ENCODE results near the gene RPL36.

Gene RPL36

DNA sequence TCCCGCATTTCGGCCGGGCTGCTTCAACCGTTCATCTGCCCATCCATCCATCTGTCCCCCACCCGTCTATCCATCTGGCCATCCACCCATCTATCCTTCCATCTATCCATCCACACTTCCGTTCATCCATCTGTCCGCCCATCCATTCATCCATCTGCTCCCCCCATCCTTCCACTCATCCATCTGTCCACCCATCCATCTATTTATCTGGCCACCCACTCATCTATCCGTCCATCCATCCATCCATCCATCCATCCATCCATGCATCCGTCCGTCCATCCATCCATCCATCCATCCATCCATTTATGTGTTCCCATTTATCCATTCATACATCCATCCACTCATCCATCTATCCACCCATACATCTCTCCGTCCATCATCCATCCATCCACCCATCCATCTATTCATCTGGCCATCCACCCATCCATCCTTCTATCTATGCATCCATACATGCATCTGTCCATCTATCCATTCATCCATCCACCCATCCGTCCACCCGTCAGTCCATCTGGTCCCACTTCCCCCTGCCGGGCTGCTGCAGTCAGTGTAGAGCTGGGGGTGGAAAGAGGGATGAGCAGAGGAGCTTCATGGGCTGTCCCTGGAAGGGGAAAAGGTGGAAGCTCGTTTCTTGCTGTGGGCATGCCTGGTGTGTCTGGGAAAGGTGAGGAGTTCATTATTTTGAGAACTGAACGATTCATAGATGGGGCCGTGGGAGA, 8.5 kb upstream of the RPL36 start:
- no peak for DNase-seq (ENCODE audit: low spot score)
- in situ Hi-C loops (cut with MboI; ENCODE audit: low pct_unique_long_range_greater_than_20kb, low sequenced_read_pairs, unreplicated experiment), result no loop called here
- TF ChIP-seq, protein P1, sequence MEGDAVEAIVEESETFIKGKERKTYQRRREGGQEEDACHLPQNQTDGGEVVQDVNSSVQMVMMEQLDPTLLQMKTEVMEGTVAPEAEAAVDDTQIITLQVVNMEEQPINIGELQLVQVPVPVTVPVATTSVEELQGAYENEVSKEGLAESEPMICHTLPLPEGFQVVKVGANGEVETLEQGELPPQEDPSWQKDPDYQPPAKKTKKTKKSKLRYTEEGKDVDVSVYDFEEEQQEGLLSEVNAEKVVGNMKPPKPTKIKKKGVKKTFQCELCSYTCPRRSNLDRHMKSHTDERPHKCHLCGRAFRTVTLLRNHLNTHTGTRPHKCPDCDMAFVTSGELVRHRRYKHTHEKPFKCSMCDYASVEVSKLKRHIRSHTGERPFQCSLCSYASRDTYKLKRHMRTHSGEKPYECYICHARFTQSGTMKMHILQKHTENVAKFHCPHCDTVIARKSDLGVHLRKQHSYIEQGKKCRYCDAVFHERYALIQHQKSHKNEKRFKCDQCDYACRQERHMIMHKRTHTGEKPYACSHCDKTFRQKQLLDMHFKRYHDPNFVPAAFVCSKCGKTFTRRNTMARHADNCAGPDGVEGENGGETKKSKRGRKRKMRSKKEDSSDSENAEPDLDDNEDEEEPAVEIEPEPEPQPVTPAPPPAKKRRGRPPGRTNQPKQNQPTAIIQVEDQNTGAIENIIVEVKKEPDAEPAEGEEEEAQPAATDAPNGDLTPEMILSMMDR (IDR thresholded peaks at IDR 0.05; ENCODE audit: extremely low read depth, insufficient read depth, missing control alignments), result no peak

GRCh38 chr19:5682107-5682482, 8.0 kb upstream of the RPL36 start:
- TF ChIP-seq, protein P1 (IDR thresholded peaks at IDR 0.05; ENCODE audit: extremely low read depth, insufficient read depth, missing control alignments), result no peak
- in situ Hi-C loops (cut with MboI; ENCODE audit: low pct_unique_long_range_greater_than_20kb, low sequenced_read_pairs, unreplicated experiment), result no loop called here
- no peak for DNase-seq (ENCODE audit: low spot score)

DNA sequence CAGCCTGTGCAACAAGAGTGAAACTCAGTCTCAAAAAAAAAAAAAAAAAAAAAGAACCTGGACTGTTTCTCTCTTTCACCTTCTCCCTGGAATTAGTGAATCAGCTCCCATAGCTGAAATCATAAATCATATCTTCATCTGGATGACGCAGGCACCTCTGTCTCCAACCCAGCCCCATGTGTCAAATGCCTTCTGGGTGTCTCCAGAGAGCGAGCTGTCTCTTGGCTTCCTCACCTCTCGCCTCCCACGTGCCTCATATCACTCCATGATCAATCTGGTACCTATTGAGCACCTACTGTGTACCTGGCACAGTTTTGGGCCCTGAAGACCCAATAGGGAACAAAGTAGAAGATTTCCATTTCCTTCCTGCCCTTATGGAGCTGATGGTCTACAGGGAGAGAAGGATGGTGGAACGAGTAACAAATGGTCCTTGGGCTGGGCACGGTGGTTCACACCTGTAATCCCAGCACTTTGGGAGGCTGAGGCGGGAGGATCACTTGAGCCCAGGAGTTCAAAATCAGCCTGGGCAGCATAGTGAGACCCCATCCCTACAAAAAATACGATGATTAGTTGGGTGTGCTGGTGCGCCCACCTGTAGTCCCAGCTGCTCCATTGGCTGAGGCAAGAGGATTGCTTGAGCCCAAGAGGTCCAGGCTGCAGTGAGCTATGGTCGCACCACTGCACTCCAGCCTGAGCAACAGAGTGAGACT, 6.8 kb upstream of the RPL36 start:
- DNase-seq (ENCODE audit: low spot score), result no peak
- TF ChIP-seq, protein P1 (IDR thresholded peaks at IDR 0.05; ENCODE audit: extremely low read depth, insufficient read depth, missing control alignments), result no peak
- in situ Hi-C loops (cut with MboI; ENCODE audit: low pct_unique_long_range_greater_than_20kb, low sequenced_read_pairs, unreplicated experiment), result no loop called here

DNA sequence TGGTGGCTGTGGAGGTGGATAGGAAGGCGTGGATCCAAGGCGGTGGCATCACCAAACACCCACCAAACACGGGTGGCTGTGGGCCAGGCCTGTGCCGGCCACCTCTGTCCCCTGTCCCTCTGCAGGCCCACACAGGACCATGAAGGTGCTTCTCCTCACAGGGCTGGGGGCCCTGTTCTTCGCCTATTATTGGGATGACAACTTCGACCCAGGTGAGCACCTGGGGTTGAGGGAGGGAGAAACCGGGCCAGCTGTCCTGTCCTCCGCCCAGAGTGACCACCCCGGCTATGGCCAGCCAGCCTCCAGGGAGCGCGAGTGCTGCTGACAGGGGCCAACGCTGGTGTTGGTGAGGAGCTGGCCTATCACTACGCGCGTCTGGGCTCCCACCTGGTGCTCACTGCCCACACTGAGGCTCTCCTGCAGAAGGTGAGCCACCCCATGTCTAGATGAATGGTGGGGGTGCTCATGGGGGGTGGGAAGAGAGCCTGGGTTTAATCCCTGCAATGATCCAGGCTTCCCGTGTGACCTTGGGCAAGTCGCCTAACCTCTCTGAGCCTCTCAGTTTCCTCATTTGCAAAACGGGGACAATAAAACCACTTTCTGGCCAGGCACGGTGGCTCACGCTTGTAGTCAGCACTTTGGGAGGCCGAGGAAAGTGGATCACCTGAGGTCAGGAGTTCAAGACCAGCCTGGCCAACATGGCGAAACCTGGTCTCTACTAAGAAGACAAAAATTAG, 5.2 kb upstream of the RPL36 start:
- in situ Hi-C loops (cut with MboI; ENCODE audit: low pct_unique_long_range_greater_than_20kb, low sequenced_read_pairs, unreplicated experiment), result no loop called here
- no peak for DNase-seq (ENCODE audit: low spot score)
- TF ChIP-seq, protein P1 (IDR thresholded peaks at IDR 0.05; ENCODE audit: extremely low read depth, insufficient read depth, missing control alignments), result no peak

GRCh38 chr19:5686326-5686646, 3.8 kb upstream of the RPL36 start:
- no peak for DNase-seq (ENCODE audit: low spot score)
- TF ChIP-seq, protein P1 (IDR thresholded peaks at IDR 0.05; ENCODE audit: extremely low read depth, insufficient read depth, missing control alignments), result no peak
- in situ Hi-C loops (cut with MboI; ENCODE audit: low pct_unique_long_range_greater_than_20kb, low sequenced_read_pairs, unreplicated experiment), result no loop called here

- DNase-seq (ENCODE audit: low spot score), result peak; percentile 100
- in situ Hi-C loops (cut with MboI; ENCODE audit: low pct_unique_long_range_greater_than_20kb, low sequenced_read_pairs, unreplicated experiment), result no loop called here
- TF ChIP-seq, protein P1 (IDR thresholded peaks at IDR 0.05; ENCODE audit: extremely low read depth, insufficient read depth, missing control alignments), result peak; percentile 89
These were observed 3.3 kb upstream of the RPL36 start for GRCh38 chr19:5686647-5687359.

Data from GM13977 (cell line).